ENCODE measurements around the gene PABPC1L.

GRCh38 chr20:44950368-44950767 lies 40.5 kb downstream of the PABPC1L start:
- TF ChIP-seq, protein P1, sequence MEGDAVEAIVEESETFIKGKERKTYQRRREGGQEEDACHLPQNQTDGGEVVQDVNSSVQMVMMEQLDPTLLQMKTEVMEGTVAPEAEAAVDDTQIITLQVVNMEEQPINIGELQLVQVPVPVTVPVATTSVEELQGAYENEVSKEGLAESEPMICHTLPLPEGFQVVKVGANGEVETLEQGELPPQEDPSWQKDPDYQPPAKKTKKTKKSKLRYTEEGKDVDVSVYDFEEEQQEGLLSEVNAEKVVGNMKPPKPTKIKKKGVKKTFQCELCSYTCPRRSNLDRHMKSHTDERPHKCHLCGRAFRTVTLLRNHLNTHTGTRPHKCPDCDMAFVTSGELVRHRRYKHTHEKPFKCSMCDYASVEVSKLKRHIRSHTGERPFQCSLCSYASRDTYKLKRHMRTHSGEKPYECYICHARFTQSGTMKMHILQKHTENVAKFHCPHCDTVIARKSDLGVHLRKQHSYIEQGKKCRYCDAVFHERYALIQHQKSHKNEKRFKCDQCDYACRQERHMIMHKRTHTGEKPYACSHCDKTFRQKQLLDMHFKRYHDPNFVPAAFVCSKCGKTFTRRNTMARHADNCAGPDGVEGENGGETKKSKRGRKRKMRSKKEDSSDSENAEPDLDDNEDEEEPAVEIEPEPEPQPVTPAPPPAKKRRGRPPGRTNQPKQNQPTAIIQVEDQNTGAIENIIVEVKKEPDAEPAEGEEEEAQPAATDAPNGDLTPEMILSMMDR (IDR thresholded peaks at IDR 0.05): no peak
- TF ChIP-seq ZFX (IDR thresholded peaks at IDR 0.05; ENCODE audit: borderline replicate concordance): no peak
